ENCODE measurements around the gene TTLL8. TPM values are rescaled to one million over a fixed set of nuclear protein-coding genes. Genes with fewer than 3 reads are reported as not detected.

TTLL8 gene
- total RNA-seq, 1 donor: not detected

GRCh38 chr22:49996119-49996517 lies 62.0 kb downstream of the TTLL8 start:
- H3K4me3 ChIP-seq (ENCODE audit: low read depth, low read length): no peak overlapping the region
- TF ChIP-seq CTCF (IDR thresholded peaks at IDR 0.05; ENCODE audit: insufficient read depth, low read length): no peak
- DNase-seq (ENCODE audit: low read depth): no peak

- no peak for TF ChIP-seq CTCF (IDR thresholded peaks at IDR 0.05; ENCODE audit: insufficient read depth, low read length)
- no peak overlapping the region for H3K4me3 ChIP-seq (ENCODE audit: low read depth, low read length)
- DNase-seq (ENCODE audit: low read depth): no peak
Measured at GRCh38 chr22:49995361-49996118, 62.6 kb downstream of the TTLL8 start.

GRCh38 chr22:49995041-49995360 lies 63.1 kb downstream of the TTLL8 start:
- H3K4me3 ChIP-seq (ENCODE audit: low read depth, low read length): no peak overlapping the region
- no peak for TF ChIP-seq CTCF (IDR thresholded peaks at IDR 0.05; ENCODE audit: insufficient read depth, low read length)
- DNase-seq (ENCODE audit: low read depth): no peak

GRCh38 chr22:49994361-49995040 lies 63.6 kb downstream of the TTLL8 start:
- no peak for TF ChIP-seq CTCF (IDR thresholded peaks at IDR 0.05; ENCODE audit: insufficient read depth, low read length)
- H3K4me3 ChIP-seq (ENCODE audit: low read depth, low read length): no peak overlapping the region
- DNase-seq (ENCODE audit: low read depth): no peak

- no peak overlapping the region for H3K4me3 ChIP-seq (ENCODE audit: low read depth, low read length)
- no peak for TF ChIP-seq CTCF (IDR thresholded peaks at IDR 0.05; ENCODE audit: insufficient read depth, low read length)
- DNase-seq (ENCODE audit: low read depth): no peak
Measured at GRCh38 chr22:49993649-49994360, 64.3 kb downstream of the TTLL8 start.

GRCh38 chr22:49992921-49993648 lies 65.0 kb downstream of the TTLL8 start:
- DNase-seq (ENCODE audit: low read depth): peak; percentile 35
- peak; percentile 66 for TF ChIP-seq CTCF (IDR thresholded peaks at IDR 0.05; ENCODE audit: insufficient read depth, low read length)

More at GRCh38 chr22:49992921-49993648, 65.0 kb downstream of the TTLL8 start:
- no peak overlapping the region for H3K4me3 ChIP-seq (ENCODE audit: low read depth, low read length)

All from fibroblast of the aortic adventitia (primary cell).